Lower lobe of right lung (tissue), 2 donors: ENCODE results near the gene SGPL1. TPM values are rescaled to one million over a fixed set of nuclear protein-coding genes. Genes with fewer than 3 reads are reported as not detected.
A peak's percentile ranks its signal among the peaks of the same experiment; 100 is the strongest.

Experiments used
- ATAC-seq, 2 donors: fragments of 200-7000 bp; cut with Tn5 transposase; one replicate each; pipeline ENCODE4 v1.9.1; 2020 to 2022; ENCODE audit warnings: mild to moderate bottlenecking in 2 of 2, moderate library complexity in 2 of 2
- DNase-seq: peaks from one replicate; pipeline ENCODE4 v3.0.0-alpha.2; 2020
- H3K27ac ChIP-seq: fragments of 200-600 bp; one replicate; pipeline ENCODE4 v1.8.0; 2022
- H3K27me3 ChIP-seq: fragments of 200-600 bp; one replicate; pipeline ENCODE4 v1.8.0; 2022; ENCODE audit warnings: low read depth
- H3K36me3 ChIP-seq: fragments of 200-600 bp; one replicate; pipeline ENCODE4 v1.8.0; 2022; ENCODE audit warnings: mild to moderate bottlenecking
- H3K4me1 ChIP-seq: fragments of 200-600 bp; one replicate; pipeline ENCODE4 v1.8.0; 2022
- H3K4me3 ChIP-seq: fragments of 200-600 bp; one replicate; pipeline ENCODE4 v1.8.0; 2022; ENCODE audit warnings: mild to moderate bottlenecking
- H3K9me3 ChIP-seq: fragments of 200-600 bp; one replicate; pipeline ENCODE4 v1.8.0; 2022
- intact Hi-C: fragments of 100-400 bp; cut with DNase I; formaldehyde crosslinking; loops from one replicate; pipeline ENCODE4 v1.11.0; 2022
- total RNA-seq: library from RNA; stranded (reverse); fragmentation: NEBNext Ultra II Directional; extraction: Animal tissue kit (Norgen Biotek cat#: 25700); gene quantifications from one replicate; pipeline ENCODE4 v1.2.1, GENCODE V29; 2021
- TF ChIP-seq, protein P1 (sequence below): fragments of 200-600 bp; IDR thresholded peaks from one replicate; pipeline ENCODE4 v1.8.0; 2022; ENCODE audit warnings: antibody characterized with exemption, mild to moderate bottlenecking
- donor health status: DM: no; HTN: yes; CAD: no; lungs with severe emphysema.

Gene SGPL1
- total RNA-seq, 1 donor from 2014 or later, result 41.2 TPM

GRCh38 chr10:70816220-70816894 is 609 bp downstream of the SGPL1 start:
- DNase-seq, result peak; percentile 73
- intact Hi-C loops, result loop anchor here (10.0 kb wide), 1 partner anchor 68 kb away; the partner anchor contains the start of gene PCBD1

GRCh38 chr10:70820976-70821750 is 5.4 kb downstream of the SGPL1 start:
- TF ChIP-seq, protein P1, sequence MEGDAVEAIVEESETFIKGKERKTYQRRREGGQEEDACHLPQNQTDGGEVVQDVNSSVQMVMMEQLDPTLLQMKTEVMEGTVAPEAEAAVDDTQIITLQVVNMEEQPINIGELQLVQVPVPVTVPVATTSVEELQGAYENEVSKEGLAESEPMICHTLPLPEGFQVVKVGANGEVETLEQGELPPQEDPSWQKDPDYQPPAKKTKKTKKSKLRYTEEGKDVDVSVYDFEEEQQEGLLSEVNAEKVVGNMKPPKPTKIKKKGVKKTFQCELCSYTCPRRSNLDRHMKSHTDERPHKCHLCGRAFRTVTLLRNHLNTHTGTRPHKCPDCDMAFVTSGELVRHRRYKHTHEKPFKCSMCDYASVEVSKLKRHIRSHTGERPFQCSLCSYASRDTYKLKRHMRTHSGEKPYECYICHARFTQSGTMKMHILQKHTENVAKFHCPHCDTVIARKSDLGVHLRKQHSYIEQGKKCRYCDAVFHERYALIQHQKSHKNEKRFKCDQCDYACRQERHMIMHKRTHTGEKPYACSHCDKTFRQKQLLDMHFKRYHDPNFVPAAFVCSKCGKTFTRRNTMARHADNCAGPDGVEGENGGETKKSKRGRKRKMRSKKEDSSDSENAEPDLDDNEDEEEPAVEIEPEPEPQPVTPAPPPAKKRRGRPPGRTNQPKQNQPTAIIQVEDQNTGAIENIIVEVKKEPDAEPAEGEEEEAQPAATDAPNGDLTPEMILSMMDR, result no peak
- intact Hi-C loops, result no loop called here

More at GRCh38 chr10:70816220-70816894, 609 bp downstream of the SGPL1 start:
- peak; percentile 82 to 90 for ATAC-seq
- Histone ChIP-seq H3K4me1 (peaks cover 24% of the 10 kb centered on the region), H3K9me3 (no peaks in the 10 kb centered on the region), H3K27me3 (no peaks in the 10 kb centered on the region), H3K4me3 (peak overlapping the region; percentile 73), H3K27ac (peak overlapping the region; percentile 83), H3K36me3 (peaks cover 29% of the 10 kb centered on the region)
- TF ChIP-seq, protein P1, result no peak

GRCh38 chr10:70822076-70822820 is 6.5 kb downstream of the SGPL1 start:
- Histone ChIP-seq H3K4me3 (no peak overlapping the region), H3K36me3 (peaks cover 36% of the 10 kb centered on the region), H3K4me1 (peaks cover 11% of the 10 kb centered on the region), H3K9me3 (no peaks in the 10 kb centered on the region), H3K27ac (no peak overlapping the region), H3K27me3 (no peaks in the 10 kb centered on the region)
- ATAC-seq (no peak), DNase-seq (no peak)
- intact Hi-C loops, result no loop called here
- TF ChIP-seq, protein P1, result no peak

More at GRCh38 chr10:70820976-70821750, 5.4 kb downstream of the SGPL1 start:
- Histone ChIP-seq H3K9me3 (no peaks in the 10 kb centered on the region), H3K27me3 (no peaks in the 10 kb centered on the region), H3K36me3 (peaks cover 36% of the 10 kb centered on the region), H3K27ac (no peak overlapping the region), H3K4me3 (no peak overlapping the region), H3K4me1 (peaks cover 17% of the 10 kb centered on the region)
- DNase-seq (no peak), ATAC-seq (no peak)

DNA sequence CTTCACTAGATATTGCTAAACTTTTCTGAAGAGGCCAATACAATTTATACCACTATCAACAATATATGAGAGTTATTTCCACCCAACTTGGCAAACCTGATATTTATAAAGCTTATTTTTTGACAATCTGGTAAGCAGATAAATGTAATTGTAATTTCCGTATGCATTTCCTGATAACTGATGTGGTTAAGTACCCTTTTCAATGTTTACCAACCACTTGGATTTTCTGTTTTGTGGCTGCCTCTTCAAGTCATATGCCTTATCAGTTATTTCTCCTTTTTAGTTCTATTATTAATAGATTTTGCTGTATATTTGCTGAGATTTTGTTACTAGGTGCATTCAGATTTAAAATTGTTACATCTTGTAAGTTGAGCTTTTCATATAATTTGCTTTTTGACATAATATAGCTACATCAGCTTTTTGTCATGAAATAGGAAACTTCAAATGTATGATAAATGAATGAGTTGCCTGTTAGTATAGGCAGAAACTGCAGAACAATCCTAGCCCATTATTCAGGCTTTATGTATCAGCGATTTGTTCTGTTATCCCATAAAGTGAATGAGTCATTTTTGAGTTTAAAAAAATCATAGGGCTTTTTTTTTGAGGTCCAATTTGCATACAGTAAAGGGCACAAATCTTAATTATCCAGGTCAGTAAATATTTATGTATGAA is 11.5 kb downstream of the SGPL1 start:
- H3K36me3 ChIP-seq, result peaks cover 4% of the 10 kb centered on the region
- TF ChIP-seq, protein P1, result no peak
- intact Hi-C loops, result no loop called here
- H3K9me3 ChIP-seq, result no peaks in the 10 kb centered on the region
- H3K4me3 ChIP-seq, result no peak overlapping the region
- DNase-seq (no peak), ATAC-seq (no peak)
- H3K27ac ChIP-seq, result no peak overlapping the region
- H3K27me3 ChIP-seq, result no peaks in the 10 kb centered on the region
- H3K4me1 ChIP-seq, result peaks cover 16% of the 10 kb centered on the region

DNA sequence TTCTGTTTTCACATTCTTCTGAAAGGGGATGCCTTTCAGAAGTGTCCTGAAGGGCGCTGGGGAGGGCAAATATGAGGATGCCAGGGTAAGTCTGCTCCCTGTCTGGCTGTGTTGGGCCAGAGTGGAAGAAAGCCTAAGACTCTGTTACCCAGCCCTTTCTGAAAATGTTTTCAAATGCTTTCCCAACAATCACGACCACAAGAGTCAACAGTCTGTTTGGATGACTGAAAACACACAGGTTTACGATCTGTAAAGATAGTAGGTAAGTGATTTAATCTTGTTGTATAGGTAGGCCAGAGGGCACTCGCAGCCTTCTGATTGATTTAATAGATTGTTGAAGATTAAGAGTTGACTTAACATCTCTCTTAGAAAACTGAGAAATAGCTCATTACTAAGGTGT is 13.2 kb downstream of the SGPL1 start:
- no peak for ATAC-seq
- Histone ChIP-seq H3K27me3 (no peaks in the 10 kb centered on the region), H3K9me3 (no peaks in the 10 kb centered on the region), H3K36me3 (peaks cover 4% of the 10 kb centered on the region), H3K4me3 (no peak overlapping the region), H3K4me1 (peaks cover 23% of the 10 kb centered on the region), H3K27ac (no peak overlapping the region)
- TF ChIP-seq, protein P1, result no peak
- intact Hi-C loops, result no loop called here
- no peak for DNase-seq
